ENCODE data around the gene ZNF282.
A peak's percentile ranks its signal among the peaks of the same experiment; 100 is the strongest.
"Not testable (repeated sequence)": the region's sequence is repeated elsewhere in the genome, so short reads cannot be mapped to it uniquely, and the experiment has no call there.

Gene ZNF282

GRCh38 chr7:149226840-149227494 is 31.6 kb downstream of the ZNF282 start:
- Histone ChIP-seq H3K4me3 (ENCODE audit: low read depth, low read length) (no peak overlapping the region), H3K36me3 (replicated peaks) (peaks cover 29% of the 10 kb centered on the region), H3K27me3 (replicated peaks) (no peaks in the 10 kb centered on the region), H3K27ac (no peak overlapping the region)
- no peak for TF ChIP-seq CTCF (IDR thresholded peaks at IDR 0.05; ENCODE audit: low read depth, low read length, missing control alignments)
- in situ Hi-C loops (cut with HindIII; ENCODE audit: low pct_ligation_motif_present, low sequenced_read_pairs): no loop called here
- no peak for DNase-seq

- H3K36me3 ChIP-seq (replicated peaks): peaks cover 20% of the 10 kb centered on the region
- TF ChIP-seq CTCF (IDR thresholded peaks at IDR 0.05; ENCODE audit: low read depth, low read length, missing control alignments): no peak
- no peak for DNase-seq
- H3K4me3 ChIP-seq (ENCODE audit: low read depth, low read length): no peak overlapping the region
- H3K27ac ChIP-seq: no peak overlapping the region
- in situ Hi-C loops (cut with HindIII; ENCODE audit: low pct_ligation_motif_present, low sequenced_read_pairs): no loop called here
- H3K27me3 ChIP-seq (replicated peaks): no peaks in the 10 kb centered on the region
These were observed 33.6 kb downstream of the ZNF282 start for GRCh38 chr7:149228831-149229471.

DNA sequence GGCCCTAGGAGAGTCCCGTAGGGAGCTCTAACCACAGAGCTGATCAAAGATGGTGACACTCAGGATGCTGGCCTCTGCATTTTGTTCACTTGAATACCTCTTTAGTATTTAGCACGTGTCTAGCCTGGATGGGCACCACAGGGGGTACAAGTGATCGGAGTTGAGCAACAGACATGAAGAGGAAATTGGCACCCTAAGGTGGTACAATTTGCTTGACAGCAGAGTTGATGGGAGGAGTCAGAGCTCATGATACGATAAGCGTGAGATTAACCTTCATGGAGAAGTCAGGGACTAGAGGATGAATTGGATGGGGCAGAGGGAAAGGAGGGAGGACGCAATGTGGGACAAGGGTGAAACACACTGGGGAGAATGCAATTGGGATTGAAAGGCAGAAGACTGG is 34.2 kb downstream of the ZNF282 start:
- Histone ChIP-seq H3K27me3 (replicated peaks) (no peaks in the 10 kb centered on the region), H3K4me3 (ENCODE audit: low read depth, low read length) (no peak overlapping the region), H3K36me3 (replicated peaks) (peaks cover 15% of the 10 kb centered on the region), H3K27ac (no peak overlapping the region)
- in situ Hi-C loops (cut with HindIII; ENCODE audit: low pct_ligation_motif_present, low sequenced_read_pairs): no loop called here
- TF ChIP-seq CTCF (IDR thresholded peaks at IDR 0.05; ENCODE audit: low read depth, low read length, missing control alignments): no peak
- DNase-seq: no peak

DNA sequence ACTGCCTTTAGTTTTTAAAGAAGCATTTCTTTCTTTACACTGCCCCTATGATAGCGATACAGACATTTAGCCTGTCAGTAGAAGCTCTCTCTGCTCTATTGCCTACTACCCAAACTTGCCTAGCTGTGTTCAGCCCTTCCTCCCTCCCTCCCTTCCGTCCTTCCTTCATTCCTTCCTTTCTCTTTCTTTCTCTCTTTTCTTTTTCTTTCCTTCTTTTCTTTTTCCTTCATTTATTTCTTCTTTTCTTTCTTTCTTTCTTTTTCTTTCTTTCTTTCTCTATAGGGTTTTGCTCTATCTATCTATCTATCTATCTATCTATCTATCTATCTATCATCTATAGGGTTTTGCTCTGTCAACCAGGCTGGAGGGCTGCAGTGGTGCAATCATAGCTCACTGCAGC is 37.0 kb downstream of the ZNF282 start:
- Histone ChIP-seq H3K4me3 (ENCODE audit: low read depth, low read length) (no peak overlapping the region), H3K27me3 (replicated peaks) (no peaks in the 10 kb centered on the region), H3K36me3 (replicated peaks) (no peaks in the 10 kb centered on the region), H3K27ac (no peak overlapping the region)
- TF ChIP-seq CTCF (IDR thresholded peaks at IDR 0.05; ENCODE audit: low read depth, low read length, missing control alignments): no peak
- no peak for DNase-seq
- in situ Hi-C loops (cut with HindIII; ENCODE audit: low pct_ligation_motif_present, low sequenced_read_pairs): no loop called here

DNA sequence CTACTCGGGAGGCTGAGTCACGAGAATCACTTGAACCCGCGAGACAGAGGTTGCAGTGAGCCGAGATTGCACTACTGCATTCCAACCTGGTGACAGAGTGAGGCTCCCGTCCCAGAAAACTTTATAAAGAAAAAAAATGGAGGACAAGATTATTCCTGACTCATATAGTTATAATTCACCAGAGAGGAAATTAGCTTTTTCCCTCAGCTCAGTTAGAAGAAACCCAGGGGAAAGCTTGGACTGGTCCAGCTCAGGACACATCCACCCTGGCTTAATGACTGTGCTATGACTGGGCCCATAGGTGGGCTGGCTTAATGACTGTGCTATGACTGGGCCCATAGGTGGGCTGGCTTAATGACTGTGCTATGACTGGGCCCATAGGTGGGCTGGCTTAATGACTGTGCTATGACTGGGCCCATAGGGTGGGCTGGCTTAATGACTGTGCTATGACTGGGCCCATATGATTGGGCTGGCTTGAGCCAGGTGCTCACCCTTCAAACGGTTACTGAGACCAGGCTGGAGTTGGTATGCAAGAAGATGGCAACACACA is 38.4 kb downstream of the ZNF282 start:
- in situ Hi-C loops (cut with HindIII; ENCODE audit: low pct_ligation_motif_present, low sequenced_read_pairs); H3K36me3 ChIP-seq (replicated peaks); H3K27me3 ChIP-seq (replicated peaks); H3K4me3 ChIP-seq (ENCODE audit: low read depth, low read length): not testable (repeated sequence)
- peak; percentile 93 for DNase-seq
- peak overlapping the region; percentile 83 for H3K27ac ChIP-seq

- in situ Hi-C loops (cut with HindIII; ENCODE audit: low pct_ligation_motif_present, low sequenced_read_pairs): no loop called here
- no peak overlapping the region for H3K27ac ChIP-seq
- no peaks in the 10 kb centered on the region for H3K36me3 ChIP-seq (replicated peaks)
- no peak for TF ChIP-seq CTCF (IDR thresholded peaks at IDR 0.05; ENCODE audit: low read depth, low read length, missing control alignments)
- H3K27me3 ChIP-seq (replicated peaks): no peaks in the 10 kb centered on the region
- no peak overlapping the region for H3K4me3 ChIP-seq (ENCODE audit: low read depth, low read length)
- DNase-seq: no peak
These were observed 42.2 kb downstream of the ZNF282 start for GRCh38 chr7:149237502-149237901.

All from brain microvascular endothelial cell (primary cell).